ENCODE data around the gene ZBTB2.
"Not testable (repeated sequence)": the region's sequence is repeated elsewhere in the genome, so short reads cannot be mapped to it uniquely, and the experiment has no call there.

The ZBTB2 gene

DNA sequence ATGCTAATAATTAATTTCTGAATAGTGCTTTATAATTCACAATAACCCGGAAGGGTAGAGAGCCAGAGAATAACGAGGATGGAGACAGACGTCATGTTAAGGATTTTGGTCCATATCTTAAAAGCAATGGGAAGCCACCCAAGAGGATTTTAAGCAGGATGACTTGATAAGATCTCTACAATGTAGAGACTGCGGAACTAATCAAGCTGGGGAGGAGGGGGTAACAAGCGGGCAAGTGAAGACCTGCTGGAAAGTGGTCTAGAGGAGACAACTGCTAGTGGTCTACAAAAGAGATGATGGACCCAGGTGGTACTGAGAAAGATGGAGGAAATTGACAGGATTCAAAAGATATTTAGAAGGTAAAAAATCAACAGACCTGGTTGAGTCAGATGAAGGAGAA is 7.2 kb downstream of the ZBTB2 start:
- Histone ChIP-seq H3K9me3 (ENCODE audit: low read length) (no peaks in the 10 kb centered on the region), H3K9me2 (ENCODE audit: low read depth, low read length) (no peaks in the 10 kb centered on the region), H3K4me1 (ENCODE audit: insufficient read depth, low read length, severe bottlenecking) (peaks cover 27% of the 10 kb centered on the region), H3K4me3 (ENCODE audit: low read depth, low read length, poor library complexity, severe bottlenecking) (no peak overlapping the region), H3K27ac (ENCODE audit: low read depth, low read length, poor library complexity, severe bottlenecking) (no peak overlapping the region), H3K9ac (ENCODE audit: low read length) (no peak overlapping the region), H3K79me2 (ENCODE audit: insufficient read depth, low read length) (peaks cover 84% of the 10 kb centered on the region), H2AFZ (ENCODE audit: low read length) (no peak overlapping the region), H3F3A (ENCODE audit: insufficient read depth, low read length) (no peaks in the 10 kb centered on the region), H3K36me3 (ENCODE audit: insufficient read depth, low read length) (peaks cover 16% of the 10 kb centered on the region), H3K27me3 (ENCODE audit: insufficient read depth, low read length) (no peaks in the 10 kb centered on the region), H3K4me2 (ENCODE audit: low read length) (no peak overlapping the region), H4K20me1 (ENCODE audit: insufficient read depth, low read length) (no peaks in the 10 kb centered on the region)
- no peak for TF ChIP-seq EZH2 (IDR thresholded peaks at IDR 0.05; ENCODE audit: borderline replicate concordance, low read length)
- TF ChIP-seq, protein P1, sequence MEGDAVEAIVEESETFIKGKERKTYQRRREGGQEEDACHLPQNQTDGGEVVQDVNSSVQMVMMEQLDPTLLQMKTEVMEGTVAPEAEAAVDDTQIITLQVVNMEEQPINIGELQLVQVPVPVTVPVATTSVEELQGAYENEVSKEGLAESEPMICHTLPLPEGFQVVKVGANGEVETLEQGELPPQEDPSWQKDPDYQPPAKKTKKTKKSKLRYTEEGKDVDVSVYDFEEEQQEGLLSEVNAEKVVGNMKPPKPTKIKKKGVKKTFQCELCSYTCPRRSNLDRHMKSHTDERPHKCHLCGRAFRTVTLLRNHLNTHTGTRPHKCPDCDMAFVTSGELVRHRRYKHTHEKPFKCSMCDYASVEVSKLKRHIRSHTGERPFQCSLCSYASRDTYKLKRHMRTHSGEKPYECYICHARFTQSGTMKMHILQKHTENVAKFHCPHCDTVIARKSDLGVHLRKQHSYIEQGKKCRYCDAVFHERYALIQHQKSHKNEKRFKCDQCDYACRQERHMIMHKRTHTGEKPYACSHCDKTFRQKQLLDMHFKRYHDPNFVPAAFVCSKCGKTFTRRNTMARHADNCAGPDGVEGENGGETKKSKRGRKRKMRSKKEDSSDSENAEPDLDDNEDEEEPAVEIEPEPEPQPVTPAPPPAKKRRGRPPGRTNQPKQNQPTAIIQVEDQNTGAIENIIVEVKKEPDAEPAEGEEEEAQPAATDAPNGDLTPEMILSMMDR (IDR thresholded peaks at IDR 0.05; ENCODE audit: low read length), result no peak

DNA sequence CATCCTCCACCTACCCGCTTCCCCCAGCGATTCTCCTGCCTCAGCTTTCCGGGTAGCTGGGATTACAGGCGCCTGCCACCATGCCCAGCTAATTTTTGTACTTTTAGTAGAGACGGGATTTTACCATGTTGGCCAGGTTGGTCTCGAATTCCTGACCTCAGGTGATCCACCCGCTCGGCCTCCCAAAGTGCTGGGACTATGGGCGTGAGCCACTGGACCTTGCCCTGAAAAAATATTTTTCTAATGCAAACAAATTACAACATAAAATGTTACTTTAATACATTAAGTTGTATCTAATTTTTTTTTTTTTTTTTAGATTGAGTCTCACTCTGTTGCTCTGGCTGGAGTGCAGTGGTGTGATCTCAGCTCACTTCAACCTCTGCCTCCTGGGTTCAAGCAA is 8.7 kb downstream of the ZBTB2 start:
- not testable (repeated sequence) for H3K9me3 ChIP-seq (ENCODE audit: low read length); H3K9ac ChIP-seq (ENCODE audit: low read length); H3K4me2 ChIP-seq (ENCODE audit: low read length); H3K27me3 ChIP-seq (ENCODE audit: insufficient read depth, low read length); H3K27ac ChIP-seq (ENCODE audit: low read depth, low read length, poor library complexity, severe bottlenecking); H3K9me2 ChIP-seq (ENCODE audit: low read depth, low read length); H3F3A ChIP-seq (ENCODE audit: insufficient read depth, low read length); H3K4me3 ChIP-seq (ENCODE audit: low read depth, low read length, poor library complexity, severe bottlenecking); H2AFZ ChIP-seq (ENCODE audit: low read length); H4K20me1 ChIP-seq (ENCODE audit: insufficient read depth, low read length)
- H3K36me3 ChIP-seq (ENCODE audit: insufficient read depth, low read length), result peaks cover 12% of the 10 kb centered on the region
- peaks cover 84% of the 10 kb centered on the region for H3K79me2 ChIP-seq (ENCODE audit: insufficient read depth, low read length)
- peaks cover 15% of the 10 kb centered on the region for H3K4me1 ChIP-seq (ENCODE audit: insufficient read depth, low read length, severe bottlenecking)

DNA sequence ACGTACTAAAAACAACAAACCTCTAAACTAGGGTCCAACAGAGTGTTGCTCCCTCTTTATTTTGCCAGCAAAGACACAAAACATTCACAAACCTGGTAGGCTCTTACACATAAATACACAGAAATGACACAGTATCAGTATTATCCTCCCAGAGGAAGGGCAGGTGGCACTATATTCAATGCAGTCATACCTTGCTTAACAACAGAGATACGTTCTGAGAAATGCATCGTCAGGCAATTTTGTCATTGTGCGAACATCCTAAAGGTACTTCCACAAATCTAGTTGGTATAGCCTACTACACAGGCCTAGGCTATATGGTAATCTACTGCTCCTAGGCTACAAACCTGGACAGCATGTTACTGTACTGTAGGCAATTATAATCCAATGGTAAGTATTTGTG is 9.6 kb downstream of the ZBTB2 start:
- Histone ChIP-seq H3K27me3 (ENCODE audit: insufficient read depth, low read length) (no peaks in the 10 kb centered on the region), H3K36me3 (ENCODE audit: insufficient read depth, low read length) (peaks cover 5% of the 10 kb centered on the region; the same call in 1 of the 2 replicates), H3K4me3 (ENCODE audit: low read depth, low read length, poor library complexity, severe bottlenecking) (no peak overlapping the region), H2AFZ (ENCODE audit: low read length) (no peak overlapping the region), H3K9me3 (ENCODE audit: low read length) (no peaks in the 10 kb centered on the region; the same call in 1 of the 2 replicates), H3K79me2 (ENCODE audit: insufficient read depth, low read length) (peaks cover 82% of the 10 kb centered on the region), H3K27ac (ENCODE audit: low read depth, low read length, poor library complexity, severe bottlenecking) (no peak overlapping the region), H4K20me1 (ENCODE audit: insufficient read depth, low read length) (no peaks in the 10 kb centered on the region), H3K9ac (ENCODE audit: low read length) (no peak overlapping the region), H3K9me2 (ENCODE audit: low read depth, low read length) (no peaks in the 10 kb centered on the region), H3K4me2 (ENCODE audit: low read length) (no peak overlapping the region), H3F3A (ENCODE audit: insufficient read depth, low read length) (no peaks in the 10 kb centered on the region), H3K4me1 (ENCODE audit: insufficient read depth, low read length, severe bottlenecking) (peaks cover 16% of the 10 kb centered on the region)
- no peak for TF ChIP-seq EZH2 (IDR thresholded peaks at IDR 0.05; ENCODE audit: borderline replicate concordance, low read length)
- TF ChIP-seq, protein P1 (IDR thresholded peaks at IDR 0.05; ENCODE audit: low read length), result no peak

DNA sequence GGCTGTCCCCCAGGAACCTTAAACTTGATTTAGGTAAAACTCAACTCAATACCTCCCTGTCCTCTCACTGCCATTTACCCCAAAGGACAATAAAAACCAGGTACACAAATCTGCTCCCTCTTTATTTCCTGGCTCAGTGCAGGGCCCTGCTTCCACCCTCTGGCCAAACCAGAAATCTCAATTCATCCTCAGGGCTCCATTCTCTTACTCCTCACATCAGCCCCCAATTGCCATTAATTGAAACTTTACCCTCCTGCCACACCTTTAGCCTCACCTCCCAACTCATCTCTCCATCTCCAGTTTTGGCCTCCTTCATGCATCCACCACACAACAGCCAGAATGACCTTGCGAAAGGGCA is 10.5 kb downstream of the ZBTB2 start:
- H3K27me3 ChIP-seq (ENCODE audit: insufficient read depth, low read length), result no peaks in the 10 kb centered on the region
- no peak overlapping the region for H3K4me3 ChIP-seq (ENCODE audit: low read depth, low read length, poor library complexity, severe bottlenecking)
- no peaks in the 10 kb centered on the region for H4K20me1 ChIP-seq (ENCODE audit: insufficient read depth, low read length)
- peaks cover 82% of the 10 kb centered on the region for H3K79me2 ChIP-seq (ENCODE audit: insufficient read depth, low read length)
- TF ChIP-seq EZH2 (IDR thresholded peaks at IDR 0.05; ENCODE audit: borderline replicate concordance, low read length), result no peak
- TF ChIP-seq, protein P1 (IDR thresholded peaks at IDR 0.05; ENCODE audit: low read length), result no peak
- H3K36me3 ChIP-seq (ENCODE audit: insufficient read depth, low read length), result peaks cover 5% of the 10 kb centered on the region; the same call in 1 of the 2 replicates
- H3F3A ChIP-seq (ENCODE audit: insufficient read depth, low read length), result no peaks in the 10 kb centered on the region
- no peaks in the 10 kb centered on the region; the same call in 1 of the 2 replicates for H3K9me3 ChIP-seq (ENCODE audit: low read length)
- H2AFZ ChIP-seq (ENCODE audit: low read length), result no peak overlapping the region
- H3K4me1 ChIP-seq (ENCODE audit: insufficient read depth, low read length, severe bottlenecking), result peaks cover 23% of the 10 kb centered on the region
- H3K27ac ChIP-seq (ENCODE audit: low read depth, low read length, poor library complexity, severe bottlenecking), result no peak overlapping the region
- H3K9me2 ChIP-seq (ENCODE audit: low read depth, low read length), result no peaks in the 10 kb centered on the region
- no peak overlapping the region; the same call in 1 of the 2 replicates for H3K4me2 ChIP-seq (ENCODE audit: low read length)
- H3K9ac ChIP-seq (ENCODE audit: low read length), result no peak overlapping the region

All from OCI-LY1 (cell line).